Measurements from ENCODE around the gene CFAP141.
"Not testable (repeated sequence)": the region's sequence is repeated elsewhere in the genome, so short reads cannot be mapped to it uniquely, and the experiment has no call there.

The CFAP141 gene

DNA sequence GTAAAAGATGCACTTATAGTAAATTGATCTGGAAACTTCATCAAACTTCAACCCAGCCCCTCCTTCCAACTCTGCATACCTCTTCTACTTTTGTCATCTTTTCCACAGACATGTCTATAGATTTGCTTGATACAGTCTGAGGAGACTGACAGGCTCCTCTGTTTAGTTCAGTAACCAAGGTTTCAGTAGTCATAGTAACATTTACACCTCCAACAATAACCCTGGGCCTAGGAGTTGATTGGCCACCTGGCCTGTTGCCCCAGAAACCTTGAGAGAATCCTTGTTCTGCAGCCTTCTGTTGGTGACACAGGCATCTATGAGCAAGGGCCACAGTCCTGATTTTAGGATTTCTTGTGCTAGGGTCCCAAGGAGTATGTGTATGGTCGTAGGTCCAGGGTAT, at the start of gene CFAP141:
Gene CFAP141, minus strand, starts transcription at position 138 of the 400 bp plus-strand sequence. Its CDS starts 26 bp downstream, at position 112.
- FAIRE-seq: no peak

DNA sequence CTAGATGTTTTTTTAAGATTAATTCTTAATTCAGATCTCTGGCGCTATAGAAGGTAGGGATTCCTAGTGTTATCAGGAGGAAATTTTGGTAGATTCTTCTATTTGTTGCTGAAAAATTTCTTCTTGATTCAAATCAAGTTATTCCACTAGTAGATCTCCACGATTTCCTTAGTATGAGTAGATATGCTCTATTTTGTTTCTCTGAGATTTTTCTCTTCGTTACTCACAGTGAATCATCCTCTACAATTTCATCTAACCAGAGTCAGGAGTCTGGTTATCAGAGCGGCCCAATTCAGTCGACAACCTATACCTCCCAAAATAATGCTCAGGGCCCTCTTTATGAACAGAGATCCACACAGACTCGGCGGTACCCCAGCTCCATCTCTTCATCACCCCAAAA, 47.5 kb upstream of the CFAP141 start:
- no peak for FAIRE-seq

DNA sequence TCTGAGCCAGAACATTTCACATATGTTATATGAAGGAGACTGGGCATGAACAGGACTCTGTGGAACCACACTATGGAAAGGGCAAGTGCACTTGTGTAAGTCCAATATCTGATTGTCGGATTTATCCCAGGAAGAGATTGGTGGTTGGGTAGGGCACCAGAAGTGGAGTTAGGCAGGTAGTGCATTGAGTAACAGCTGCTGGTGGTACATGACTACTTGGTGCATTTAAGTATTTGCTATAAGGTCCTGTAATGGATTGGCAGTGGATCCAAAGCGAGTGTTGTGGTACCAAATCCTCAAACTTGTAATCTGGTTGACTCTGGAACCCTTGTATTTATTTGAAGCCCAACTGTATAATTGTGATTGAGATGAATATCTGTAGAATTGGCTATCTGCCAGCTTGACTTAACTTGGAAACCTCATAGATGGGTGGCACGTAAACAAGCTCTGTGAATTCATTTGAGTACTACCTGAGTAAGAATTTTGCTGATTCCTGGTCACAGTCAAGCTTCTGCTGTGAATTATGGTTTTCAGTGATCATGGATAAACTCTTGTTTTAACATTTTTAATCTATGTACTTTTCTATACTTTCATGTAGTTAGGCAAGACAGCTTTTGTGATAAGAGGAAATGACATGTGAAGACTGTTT, 35.7 kb upstream of the CFAP141 start:
- no peak for FAIRE-seq

DNA sequence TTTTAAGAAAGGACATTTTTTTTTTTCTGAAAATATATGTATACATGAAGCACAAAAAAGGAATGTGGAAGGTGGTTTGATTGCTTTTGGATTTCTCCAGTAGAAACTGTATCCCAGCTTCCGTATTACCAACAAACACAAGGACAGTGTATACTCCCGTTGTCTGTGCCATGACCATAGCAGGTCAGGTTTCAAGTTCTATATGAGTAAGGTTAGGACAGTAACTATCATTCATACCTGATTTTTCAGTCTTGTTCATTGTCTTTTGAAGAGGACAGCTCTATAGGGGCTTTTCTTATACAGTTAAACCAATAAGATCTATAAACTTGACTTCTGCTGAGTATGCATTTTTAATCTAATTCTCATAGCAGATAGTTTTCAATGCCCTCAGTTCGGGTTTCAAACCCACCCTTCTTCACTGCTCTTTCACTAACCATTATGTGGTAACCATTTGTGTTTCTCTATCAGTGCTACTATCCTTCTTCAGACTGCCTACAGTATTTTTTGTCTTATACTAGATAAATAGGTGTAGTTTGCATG, 34.2 kb upstream of the CFAP141 start:
- FAIRE-seq: no peak

DNA sequence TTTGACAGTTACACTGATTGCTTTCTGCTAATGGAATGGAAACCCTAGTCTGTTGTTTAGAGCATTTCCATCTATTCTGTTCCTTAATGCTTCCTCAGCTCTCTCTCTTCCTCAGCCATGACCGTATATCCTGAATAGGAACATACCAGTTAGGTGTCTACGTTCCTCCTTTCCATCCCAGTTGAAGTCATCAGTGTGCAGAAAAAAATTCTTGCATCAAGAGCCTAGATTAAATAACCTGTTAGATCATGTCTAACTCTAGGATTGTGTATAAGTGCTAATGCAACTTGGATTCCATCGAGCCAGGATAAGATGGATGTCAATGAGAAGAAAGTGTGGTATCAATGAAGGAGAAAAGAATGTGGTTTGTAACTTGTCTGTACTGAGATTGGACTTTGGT, 33.4 kb upstream of the CFAP141 start:
- FAIRE-seq: no peak

DNA sequence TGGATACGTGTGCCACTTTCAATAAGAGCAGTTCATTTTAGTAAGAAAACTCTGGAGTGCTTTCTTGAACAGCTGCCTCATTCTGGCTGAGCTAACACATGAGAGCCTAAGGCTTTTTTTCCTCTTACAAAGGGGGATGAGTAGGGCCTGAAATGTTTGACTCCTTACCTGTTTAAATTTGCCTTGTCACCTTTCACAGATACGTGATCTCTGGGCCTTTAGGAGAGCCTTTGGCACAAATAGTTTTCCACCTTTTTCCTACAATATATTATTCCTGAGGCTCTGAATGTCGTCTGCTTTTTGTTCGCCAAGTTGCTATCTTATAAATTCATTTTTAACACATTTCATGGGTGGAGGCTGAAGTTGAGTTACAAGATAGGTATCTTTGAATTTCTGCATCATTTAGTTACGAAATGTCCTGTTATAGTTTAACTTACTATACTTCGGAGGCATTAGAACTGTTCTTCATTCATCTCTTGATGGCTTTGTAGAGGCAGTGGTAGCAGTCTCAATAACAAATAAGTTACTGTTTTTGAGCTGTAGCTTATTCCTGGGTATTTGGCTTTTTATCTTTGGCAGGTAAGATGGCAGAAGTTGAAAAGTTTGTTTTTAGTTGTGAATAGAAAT, 31.9 kb upstream of the CFAP141 start:
- no peak for FAIRE-seq

DNA sequence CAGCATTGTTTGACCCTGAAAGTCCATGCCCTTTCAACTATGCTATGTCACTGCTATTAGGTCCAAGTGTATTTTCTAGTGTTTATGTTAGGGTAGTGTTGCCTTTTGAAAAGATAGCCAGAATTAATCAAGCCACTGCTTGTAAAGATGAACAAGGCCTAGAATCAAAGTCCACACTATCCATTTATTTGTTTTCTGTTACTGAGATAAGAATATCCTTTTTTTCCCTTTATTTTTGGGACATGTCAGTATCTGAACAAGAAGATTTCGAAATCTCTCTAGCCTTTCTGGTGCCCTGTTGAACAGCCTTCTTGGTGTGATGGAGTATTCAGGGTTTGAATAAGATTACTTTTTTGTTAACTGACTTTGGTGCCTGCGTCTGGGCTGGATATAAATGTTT, 31.3 kb upstream of the CFAP141 start:
- FAIRE-seq: no peak

DNA sequence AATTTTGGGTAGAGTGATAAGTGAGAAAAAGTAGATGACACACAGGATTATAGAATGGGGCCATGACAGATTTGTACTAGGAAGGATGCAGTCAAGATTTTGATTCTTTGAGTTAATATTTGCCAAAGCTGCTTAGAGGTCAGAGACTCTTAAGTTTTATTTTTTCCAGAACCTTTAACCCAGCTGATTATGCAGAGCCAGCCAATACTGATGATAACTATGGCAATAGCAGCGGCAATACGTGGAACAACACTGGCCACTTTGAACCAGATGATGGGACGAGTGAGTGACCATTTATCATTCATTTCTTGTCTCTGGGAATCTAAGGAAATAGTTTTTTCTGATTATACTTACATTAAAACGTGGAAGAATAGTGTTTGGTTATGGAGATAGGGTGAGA, 30.7 kb upstream of the CFAP141 start:
- no peak for FAIRE-seq

DNA sequence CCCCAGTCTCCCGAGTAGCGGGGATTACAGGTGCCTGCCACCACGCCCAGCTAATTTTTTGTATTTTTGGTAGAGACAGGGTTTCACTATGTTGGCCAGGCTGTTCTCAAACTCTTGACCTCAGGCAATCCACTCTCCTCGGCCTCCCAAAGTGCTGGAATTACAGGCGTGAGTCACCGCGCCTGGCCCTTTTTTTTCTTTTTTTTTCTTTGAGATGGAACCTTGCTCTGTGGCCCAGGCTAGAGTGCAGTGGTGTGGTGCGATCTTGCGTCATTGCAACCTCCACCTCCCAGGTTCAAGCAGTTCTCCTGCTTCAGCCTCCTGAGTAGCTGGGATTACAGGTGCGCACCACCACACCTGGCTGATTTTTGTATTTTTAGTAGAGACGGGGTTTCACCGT, 27.0 kb upstream of the CFAP141 start:
- FAIRE-seq: not testable (repeated sequence)

DNA sequence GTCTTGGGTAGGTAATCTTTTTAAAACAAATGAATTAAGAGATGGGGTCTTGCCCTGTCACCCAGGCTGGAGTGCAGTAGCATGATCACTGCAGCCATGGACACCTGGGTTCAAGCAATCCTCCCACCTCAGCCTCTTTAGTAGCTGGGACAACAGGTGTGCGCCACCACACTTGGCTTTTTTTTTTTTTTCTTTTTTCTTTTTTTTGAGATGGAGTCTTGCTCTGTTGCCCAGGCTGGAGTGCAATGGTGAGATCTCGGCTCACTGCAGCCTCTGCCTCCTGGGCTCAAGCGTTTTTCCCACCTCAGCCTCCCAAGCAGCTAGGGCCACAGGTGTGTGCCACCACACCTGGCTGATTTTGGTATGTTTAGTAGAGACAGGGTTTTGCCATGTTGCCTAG, 25.0 kb upstream of the CFAP141 start:
- not testable (repeated sequence) for FAIRE-seq

DNA sequence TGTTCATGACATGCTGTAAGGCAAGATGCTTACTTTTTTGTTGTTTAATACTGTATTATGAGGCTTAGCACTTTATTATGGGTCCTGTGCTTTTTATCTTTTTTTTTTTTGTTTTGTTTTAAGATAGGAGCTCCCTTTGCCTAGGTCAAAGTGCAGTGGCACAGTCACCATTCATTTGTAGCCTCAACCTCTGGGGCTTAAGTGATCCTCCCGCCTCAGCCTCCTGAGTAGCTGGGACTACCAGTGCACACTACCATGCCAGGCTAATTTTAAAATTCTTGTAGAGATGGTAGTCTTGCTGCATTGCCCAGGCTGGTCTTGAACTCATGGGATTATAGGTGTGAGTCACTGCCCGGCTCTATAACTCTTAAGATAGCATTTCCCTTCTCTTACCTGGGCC, 19.2 kb upstream of the CFAP141 start:
- no peak for FAIRE-seq

DNA sequence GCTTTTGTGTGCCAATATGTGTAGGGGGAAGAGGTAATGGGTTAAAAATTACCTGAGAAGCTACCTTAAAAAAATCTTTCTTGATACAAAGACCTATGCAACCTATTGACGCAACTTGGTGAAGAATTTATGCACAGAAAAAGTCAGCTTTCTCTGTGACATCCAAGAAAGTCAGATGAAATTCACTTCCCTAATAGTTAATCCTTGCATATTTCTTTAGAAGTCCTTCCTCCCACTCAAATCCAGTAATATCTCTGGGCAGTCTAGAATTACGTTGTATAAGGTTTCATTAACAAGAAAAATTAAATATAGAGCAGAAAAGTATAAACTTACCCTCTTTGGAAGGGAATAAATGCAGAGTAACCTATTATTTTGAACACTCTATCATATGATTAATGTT, 17.5 kb upstream of the CFAP141 start:
- FAIRE-seq: no peak

DNA sequence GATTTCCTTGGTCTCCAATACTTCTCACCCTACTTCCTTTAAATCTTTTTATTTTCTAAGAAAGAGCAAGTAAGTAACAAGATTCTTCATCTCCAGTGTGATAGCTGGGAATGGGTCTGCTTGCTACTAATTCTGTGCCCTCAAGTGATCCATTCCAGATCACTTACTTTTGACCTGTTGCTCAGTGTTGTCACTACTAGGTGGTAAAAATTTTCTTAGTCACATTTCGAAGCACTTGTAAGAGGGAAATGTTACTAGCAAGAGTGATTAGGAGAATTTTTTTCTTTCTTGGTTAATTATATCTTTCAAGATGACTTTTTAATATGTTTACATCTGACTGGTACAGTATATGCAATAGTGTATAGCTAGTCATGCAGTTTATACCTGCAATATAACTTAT, 16.8 kb upstream of the CFAP141 start:
- FAIRE-seq: no peak

DNA sequence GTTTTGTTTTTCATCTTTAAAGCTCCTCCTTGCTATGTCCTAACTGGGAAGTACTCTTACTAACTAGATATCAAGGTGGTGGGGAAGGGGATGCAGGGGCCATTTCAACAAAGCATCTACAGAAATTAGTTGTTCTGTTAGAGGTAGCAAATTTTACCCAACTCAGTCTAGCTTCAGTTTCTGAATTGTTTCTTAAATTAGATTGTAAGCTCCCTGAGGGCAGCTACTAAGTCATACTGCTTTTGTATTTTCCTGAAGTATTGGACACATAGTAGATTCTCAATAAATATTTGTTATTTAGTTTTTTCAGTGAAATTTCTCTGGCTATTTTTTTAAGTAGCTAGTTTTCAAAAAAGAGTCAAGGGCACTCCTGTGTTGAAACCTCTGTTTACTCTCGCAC, 16.4 kb upstream of the CFAP141 start:
- FAIRE-seq: no peak

DNA sequence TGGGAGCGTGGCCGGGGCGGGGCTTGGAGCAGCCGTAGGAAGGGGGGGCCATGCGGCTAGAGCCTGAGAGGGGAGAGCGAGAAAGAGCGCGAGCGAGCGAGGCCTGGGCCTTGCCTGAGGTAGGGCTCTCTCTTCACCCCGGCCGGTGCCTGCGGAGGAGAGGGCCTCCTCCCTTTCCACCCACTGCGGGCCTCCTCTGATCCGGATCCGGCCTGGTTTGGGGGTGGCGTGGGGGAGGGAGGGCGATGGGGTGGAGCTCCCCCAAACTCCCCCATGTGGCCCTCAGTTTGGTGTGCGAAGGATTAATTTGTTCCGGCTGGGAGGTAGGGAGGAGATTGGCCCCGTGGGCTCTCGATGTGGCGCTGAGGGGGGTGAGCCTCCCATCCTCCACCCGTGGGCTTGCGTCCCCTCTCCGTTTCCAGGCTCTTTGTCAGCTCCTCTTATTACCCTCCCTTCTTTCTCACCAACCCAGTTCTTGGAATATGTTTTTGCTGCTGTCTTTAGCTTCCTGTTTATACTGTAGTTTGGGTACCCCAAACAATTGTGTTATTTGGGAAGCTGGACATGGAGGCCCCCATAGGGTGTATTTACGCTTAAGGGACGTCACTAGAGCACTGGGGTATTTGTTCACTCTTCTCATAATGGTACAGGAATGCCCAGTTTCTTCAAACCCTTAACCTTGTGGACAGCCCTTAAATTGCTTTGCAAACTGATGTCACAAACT, 15.3 kb upstream of the CFAP141 start:
- no peak for FAIRE-seq

DNA sequence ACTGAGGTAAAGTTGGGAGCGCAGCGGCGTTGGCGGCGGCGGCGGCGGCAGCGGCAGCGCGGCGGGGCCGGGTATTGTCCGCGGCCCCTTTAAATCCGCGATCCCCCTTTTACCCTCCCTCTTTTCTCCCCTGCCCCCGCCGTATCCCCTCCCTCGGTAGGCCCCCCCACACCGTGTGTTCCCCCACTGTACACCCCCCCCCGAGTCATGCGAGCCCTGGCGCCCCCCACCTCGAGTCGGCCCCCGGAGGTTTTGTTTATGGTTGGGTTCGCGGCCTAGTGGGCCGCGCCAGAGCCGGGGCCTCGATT, 14.8 kb upstream of the CFAP141 start:
- no peak for FAIRE-seq

DNA sequence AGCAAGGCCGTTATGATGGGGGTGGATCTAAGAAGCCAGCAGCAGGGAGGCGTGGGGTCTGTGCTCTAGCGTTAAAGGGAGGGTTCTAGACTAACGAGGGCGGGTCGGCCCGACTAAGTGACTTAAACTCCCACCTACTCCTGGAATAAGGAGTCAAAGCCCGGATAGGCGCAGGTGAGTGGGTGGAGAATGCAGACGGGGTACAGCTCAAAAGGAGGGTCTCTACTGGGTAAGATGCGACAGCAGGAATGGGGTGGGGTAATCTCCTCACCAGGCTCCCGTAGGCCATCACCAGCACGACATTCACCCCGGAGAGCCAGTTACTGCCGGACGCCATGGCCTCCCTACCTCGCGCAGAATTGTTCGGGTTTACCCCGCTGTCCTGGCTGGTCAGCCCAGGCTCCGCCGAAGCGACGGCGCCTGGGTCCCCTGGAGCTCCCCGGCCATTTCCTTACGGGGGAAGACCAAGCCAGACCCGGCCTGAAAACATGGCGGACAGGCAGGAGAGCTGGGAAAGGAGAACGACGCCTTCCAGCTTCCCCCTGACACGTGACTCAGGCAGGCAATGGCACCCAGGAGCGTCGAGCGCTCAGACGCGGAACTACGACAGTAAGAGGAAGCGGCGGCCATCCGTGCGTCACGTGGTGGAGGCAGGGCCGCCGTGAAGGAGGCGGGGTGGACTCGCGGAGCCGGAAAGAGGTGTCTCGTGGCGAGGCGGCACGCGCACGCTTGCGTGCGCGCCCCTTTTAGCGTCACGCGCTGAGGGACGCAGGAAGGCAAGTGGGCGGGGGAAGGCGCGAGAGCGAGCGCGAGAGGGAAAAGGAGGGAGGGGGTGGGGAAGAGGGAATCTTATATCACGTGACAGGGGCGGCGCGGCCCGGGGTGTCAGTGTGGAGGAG, 14.2 kb upstream of the CFAP141 start, which contains the start of gene UBAP2L:
Gene UBAP2L, plus strand, starts transcription at position 885 of the 899 bp plus-strand sequence. CDS start 4,169 bp downstream, outside the sequence.
- peak; percentile 96 for FAIRE-seq

DNA sequence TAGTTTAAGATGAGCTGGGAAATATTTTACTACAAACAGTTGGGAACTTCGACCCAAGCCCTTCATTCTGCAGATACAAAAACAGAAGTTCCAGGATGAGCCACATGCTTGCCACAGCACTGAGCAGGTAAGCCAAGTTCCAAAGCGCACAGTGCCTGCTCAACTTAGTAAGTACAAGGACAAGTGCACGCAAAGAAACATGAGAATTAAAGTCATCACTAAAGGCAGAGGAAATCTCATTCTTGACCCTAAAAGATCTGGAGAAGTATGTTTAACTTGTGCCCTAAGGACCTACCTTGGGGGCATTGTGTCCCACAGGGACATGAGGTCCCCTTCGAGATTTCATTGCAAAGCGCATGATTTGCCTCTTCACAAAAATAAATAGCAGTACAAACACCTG, 13.4 kb upstream of the CFAP141 start:
- FAIRE-seq: no peak

DNA sequence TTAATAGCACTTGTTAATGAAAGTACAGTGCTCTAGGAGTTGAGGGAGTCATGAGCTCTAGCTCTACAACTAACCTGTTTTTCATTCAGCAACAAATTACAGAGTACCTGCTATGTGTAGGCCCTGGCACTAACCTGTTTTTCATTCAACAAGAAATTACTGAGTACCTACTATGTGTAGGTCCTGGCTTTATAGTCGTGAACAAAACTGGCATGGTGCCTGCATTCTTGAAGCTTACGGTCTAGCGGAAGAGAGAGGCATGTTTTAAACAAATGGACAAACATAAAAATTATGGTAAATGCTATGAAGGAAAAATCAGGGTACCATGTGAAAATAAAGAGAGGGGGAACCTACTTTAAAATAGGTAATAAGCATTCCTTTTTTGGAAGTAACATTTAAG, 12.4 kb upstream of the CFAP141 start:
- no peak for FAIRE-seq

DNA sequence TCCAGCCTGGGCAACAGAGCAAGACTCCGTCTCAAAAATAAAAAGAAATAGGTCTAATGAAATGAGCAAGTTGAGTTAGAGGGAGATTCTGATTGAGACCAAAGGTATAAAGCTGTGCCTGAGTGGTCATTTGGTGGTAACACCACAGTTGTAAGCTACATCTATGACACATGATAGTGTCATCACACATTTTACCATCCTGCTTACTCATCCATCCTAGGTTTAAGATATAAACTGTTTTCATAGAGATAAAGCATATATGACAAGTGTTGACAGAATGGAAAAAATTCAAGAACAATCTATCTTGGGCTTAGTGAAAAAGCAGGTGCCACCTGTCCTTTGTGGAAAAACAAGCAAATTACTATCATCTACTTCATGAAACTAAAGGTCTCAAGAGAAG, 7.1 kb upstream of the CFAP141 start:
- FAIRE-seq: no peak

DNA sequence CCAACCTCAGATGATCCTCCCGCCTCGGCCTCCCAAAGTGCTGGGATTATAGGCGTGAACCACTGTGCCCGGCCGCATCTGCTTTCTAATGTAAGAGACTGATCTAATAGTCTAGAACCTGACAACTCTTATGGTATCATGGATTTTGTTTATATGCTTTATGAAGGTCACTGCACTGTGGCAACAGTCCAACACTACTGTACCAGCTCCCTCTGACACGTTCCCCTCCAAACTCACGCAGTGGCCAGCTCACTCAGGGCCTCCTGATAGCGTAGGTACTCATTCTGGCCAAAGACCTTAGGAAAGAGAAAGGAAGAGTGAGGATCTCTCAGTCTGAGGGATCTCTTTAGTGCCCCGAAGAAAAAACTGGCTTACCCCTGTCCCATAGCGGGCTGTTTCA, 6.0 kb upstream of the CFAP141 start:
- no peak for FAIRE-seq

DNA sequence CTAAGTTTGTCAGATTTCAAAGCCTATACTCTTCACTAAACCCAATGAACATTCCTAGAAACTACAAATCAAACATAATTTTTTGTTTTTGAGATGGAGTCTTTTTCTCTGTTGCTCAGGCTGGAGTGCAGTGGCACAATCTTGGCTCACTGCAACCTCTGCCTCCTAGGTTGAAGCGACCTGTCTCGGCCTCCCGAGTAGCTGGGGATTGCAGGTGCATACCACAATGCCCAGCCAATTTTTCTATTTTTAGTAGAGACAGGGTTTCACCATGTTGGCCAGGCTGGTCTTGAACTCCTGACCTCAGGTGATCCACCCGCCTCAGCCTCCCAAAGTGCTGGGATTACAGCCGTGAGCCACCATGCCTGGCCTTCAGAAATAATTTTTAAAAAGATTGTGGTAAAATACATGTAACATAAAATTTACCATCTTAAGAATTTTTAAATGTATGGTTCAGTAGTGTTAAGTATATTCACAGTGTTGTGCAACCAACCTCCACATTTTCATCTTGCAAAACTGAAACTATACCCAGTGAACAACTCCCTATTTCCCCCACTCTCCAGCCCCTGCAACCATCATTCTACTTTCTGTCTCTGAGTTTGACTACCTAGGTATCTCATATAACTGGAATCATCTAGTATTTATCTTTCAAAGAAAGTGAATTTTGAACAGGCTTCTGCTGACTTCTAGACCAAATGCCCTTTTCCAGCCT, 2.7 kb upstream of the CFAP141 start:
- FAIRE-seq: no peak
